SK-N-SH (cell line): ENCODE measurements around the gene ARHGAP8. TPM values are rescaled to one million over a fixed set of nuclear protein-coding genes. Genes with fewer than 3 reads are reported as not detected.
A peak's percentile ranks its signal among the peaks of the same experiment; 100 is the strongest.

Experiments used
- CTCF ChIA-PET: fragments of 300-600, 350-600 bp; formaldehyde crosslinking; extraction: SDS; loops from one replicate; lab custom pipeline; 2021; lab: Yijun Ruan, JAX
- POLR2A ChIA-PET: fragments of 350-600 bp; sonication (Branson Sonifier 250); formaldehyde crosslinking; extraction: SDS; loops from one replicate; lab custom pipeline; 2020; ENCODE audit warnings: antibody characterized with exemption, inconsistent platforms; lab: Yijun Ruan, JAX
- DNase-seq: peaks from one replicate; pipeline ENCODE4 v3.0.0; 2012
- H2AFZ ChIP-seq: fragments of 200-600 bp; sonication (generic); 2 replicates; pipeline ENCODE4 v1.8.1; 2016; ENCODE audit warnings: antibody characterized with exemption, mild to moderate bottlenecking, low read depth
- H3F3A ChIP-seq: fragments of 200-600 bp; sonication (generic); replicated peaks from 2 replicates; pipeline ENCODE3; 2016; ENCODE audit warnings: antibody characterized with exemption, mild to moderate bottlenecking; ENCODE audit not compliant: insufficient read depth
- H3K27ac ChIP-seq, 2 experiments: fragments of 200-500 bp in 1 of 2; fragments of 200-600 bp in 1 of 2; sonication (Bioruptor generic) in 1 of 2; sonication (generic), shearing (Covaris generic) in 1 of 2; 2 replicates each; pipeline versions ENCODE4 v1.5.1 to v1.6.1; 2014 to 2016; ENCODE audit warnings: low read depth in 2 of 2, inconsistent platforms in 1 of 2, low read length in 1 of 2, mild to moderate bottlenecking in 1 of 2, mixed read lengths in 1 of 2
- H3K27me3 ChIP-seq: fragments of 200-600 bp; sonication (generic), shearing (Covaris generic); 2 replicates; pipeline ENCODE4 v1.6.1; 2016; ENCODE audit warnings: mixed run types; ENCODE audit not compliant: insufficient read depth
- H3K36me3 ChIP-seq, 2 experiments: fragments of 200-500 bp in 1 of 2; fragments of 200-600 bp in 1 of 2; sonication (Bioruptor generic) in 1 of 2; sonication (generic) in 1 of 2; replicated peaks in 1 of 2; 2 replicates each; pipeline versions ENCODE3 to v1.5.1; 2014 to 2016; ENCODE audit warnings: low read length in 1 of 2, mild to moderate bottlenecking in 1 of 2; ENCODE audit not compliant: insufficient read depth in 2 of 2, control insufficient read depth in 1 of 2
- H3K4me1 ChIP-seq, 2 experiments: fragments of 200-500 bp in 1 of 2; fragments of 200-600 bp in 1 of 2; sonication (Bioruptor generic) in 1 of 2; sonication (generic), shearing (Covaris generic) in 1 of 2; 2 replicates each; pipeline versions ENCODE4 v1.5.1 to v1.6.1; 2014 to 2016; ENCODE audit warnings: low read depth in 1 of 2, low read length in 1 of 2, mixed run types in 1 of 2; ENCODE audit not compliant: insufficient read depth in 2 of 2, control insufficient read depth in 1 of 2
- H3K4me2 ChIP-seq: fragments of 200-600 bp; sonication (generic), shearing (Covaris generic); 2 replicates; pipeline ENCODE4 v1.6.1; 2017; ENCODE audit warnings: mixed run types
- H3K4me3 ChIP-seq, 2 experiments: fragments of 200-500 bp in 1 of 2; fragments of 200-600 bp in 1 of 2; sonication (Bioruptor generic) in 1 of 2; sonication (generic), shearing (Covaris generic) in 1 of 2; 2 replicates each; pipeline versions ENCODE4 v1.5.1 to v1.8.1; 2014 to 2016; ENCODE audit warnings: low read depth in 2 of 2, inconsistent platforms in 1 of 2, low read length in 1 of 2, mild to moderate bottlenecking in 1 of 2, mixed read lengths in 1 of 2, moderate library complexity in 1 of 2
- H3K79me2 ChIP-seq: fragments of 200-600 bp; sonication (generic); 2 replicates; pipeline ENCODE4 v1.8.1; 2017; ENCODE audit warnings: mild to moderate bottlenecking; ENCODE audit not compliant: insufficient read depth
- H3K9ac ChIP-seq: fragments of 200-600 bp; sonication (generic); 2 replicates; pipeline ENCODE4 v1.6.1; 2017; ENCODE audit warnings: mixed run types
- H3K9me2 ChIP-seq: fragments of 200-600 bp; sonication (generic); 2 replicates; pipeline ENCODE4 v1.6.1; 2017; ENCODE audit warnings: mixed run types
- H3K9me3 ChIP-seq: fragments of 200-600 bp; sonication (generic); 2 replicates; pipeline ENCODE4 v1.6.1; 2017; ENCODE audit warnings: mixed run types, mild to moderate bottlenecking, moderate library complexity
- H4K20me1 ChIP-seq: fragments of 200-600 bp; sonication (generic); 2 replicates; pipeline ENCODE4 v1.6.1; 2017; ENCODE audit warnings: mild to moderate bottlenecking, mixed run types; ENCODE audit not compliant: insufficient read depth
- CTCF ChIP-seq: fragments of 200-600 bp; sonication (generic); IDR thresholded peaks from 2 replicates; pipeline ENCODE4 v1.6.1; 2017; ENCODE audit warnings: antibody characterized with exemption, mild to moderate bottlenecking, moderate library complexity
- ELF1 ChIP-seq: IDR thresholded peaks from 2 replicates; pipeline ENCODE4 v1.4.0; 2012
- EP300 ChIP-seq, 2 experiments: IDR thresholded peaks; 2 replicates each; pipeline versions ENCODE4 v1.4.0 to v1.6.1; 2012; ENCODE audit warnings: borderline replicate concordance in 1 of 2, low read depth in 1 of 2, low read length in 1 of 2
- EZH2phosphoT487 ChIP-seq: fragments of 200-600 bp; sonication (generic); IDR thresholded peaks from 2 replicates; pipeline ENCODE4 v1.6.1; 2017; ENCODE audit warnings: low read depth, mixed run types, mild to moderate bottlenecking, antibody characterized with exemption, moderate library complexity, borderline replicate concordance
- FOSL2 ChIP-seq: IDR thresholded peaks from 2 replicates; pipeline ENCODE4 v1.4.0; 2012; ENCODE audit warnings: low read depth, mild to moderate bottlenecking, moderate library complexity, borderline replicate concordance
- FOXJ3 ChIP-seq: sonication (generic); formaldehyde crosslinking; IDR thresholded peaks from 2 replicates; pipeline ENCODE4 v1.5.1; 2020; ENCODE audit warnings: mild to moderate bottlenecking, missing genetic modification reagents
- FOXM1 ChIP-seq: IDR thresholded peaks from 2 replicates; pipeline ENCODE4 v1.4.0; 2012; ENCODE audit warnings: low read depth, mild to moderate bottlenecking
- GATA2 ChIP-seq: sonication (generic); formaldehyde crosslinking; IDR thresholded peaks from 2 replicates; pipeline ENCODE4 v1.5.0; 2020; ENCODE audit warnings: mild to moderate bottlenecking, missing genetic modification reagents
- MEF2A ChIP-seq: IDR thresholded peaks from 2 replicates; pipeline ENCODE4 v1.4.0; 2012; ENCODE audit warnings: low read depth, borderline replicate concordance
- PBX3 ChIP-seq: IDR thresholded peaks from 2 replicates; pipeline ENCODE4; 2012
- REST ChIP-seq: IDR thresholded peaks from 2 replicates; pipeline ENCODE4 v1.6.1; 2012; ENCODE audit warnings: mild to moderate bottlenecking, low read depth, low read length, moderate library complexity
- RXRA ChIP-seq: IDR thresholded peaks from 2 replicates; pipeline ENCODE4 v1.4.0; 2012; ENCODE audit warnings: low read depth, mild to moderate bottlenecking, borderline replicate concordance
- TAF1 ChIP-seq: IDR thresholded peaks from 2 replicates; pipeline ENCODE4 v1.6.1; 2012; ENCODE audit warnings: low read depth, mild to moderate bottlenecking, low read length, moderate library complexity, borderline replicate concordance
- TCF12 ChIP-seq: IDR thresholded peaks from 2 replicates; pipeline ENCODE4 v1.4.0; 2012
- TEAD4 ChIP-seq: IDR thresholded peaks from 2 replicates; pipeline ENCODE4 v1.4.0; 2012; ENCODE audit warnings: mild to moderate bottlenecking, borderline replicate concordance; ENCODE audit not compliant: insufficient read depth
- USF2 ChIP-seq: fragments of 150-350 bp; IDR thresholded peaks from 2 replicates; pipeline ENCODE4 v1.6.1; 2017; ENCODE audit warnings: antibody characterized with exemption, low read length, low read depth, borderline replicate concordance
- ZBTB33 ChIP-seq: IDR thresholded peaks from 2 replicates; pipeline ENCODE4 v1.4.0; 2012; ENCODE audit warnings: low read depth, borderline replicate concordance
- WGBS: methylation state at CpG from one replicate; pipeline ENCODE4 v1.1.6; 2017; ENCODE audit warnings: low lambda C conversion rate; 5-methylcytosine and 5-hydroxymethylcytosine counted together
- polyA plus RNA-seq, 3 experiments: library from polyadenylated mRNA; depleted of rRNA; stranded (reverse); fragments of >200 nt; gene quantifications; 2 replicates each; pipeline ENCODE4 v1.2.3, GENCODE V29; 2012

ARHGAP8 gene
- polyA plus RNA-seq, 1 of the 3 experiments (the other 2 are of a cell fraction), result 0.08 TPM

GRCh38 chr22:44839061-44839460, 86.7 kb downstream of the ARHGAP8 start:
- ChIA-PET CTCF (interaction anchor here (1.0 to 1.1 kb wide), 2 partner anchors 12 to 18 kb away, joined by 3 to 4 read pairs; no protein-coding TSS in a partner anchor), POLR2A (interaction anchor here (0.7 kb wide), 1 partner anchor 22 kb away, joined by 3 read pairs; no protein-coding TSS in a partner anchor)
- Histone ChIP-seq H3K4me3 (no peak overlapping the region), H3K27me3 (no peaks in the 10 kb centered on the region), H3K9me2 (no peaks in the 10 kb centered on the region), H2AFZ (no peak overlapping the region), H3K4me2 (no peak overlapping the region), H3K36me3 (no peaks in the 10 kb centered on the region), H3K4me1 (peaks cover 0 to 7% of the 10 kb centered on the region in 2 experiments; a peak in 1 of 4 replicates), H3K27ac (no peak overlapping the region), H3K79me2 (no peaks in the 10 kb centered on the region), H3K9ac (no peak overlapping the region), H3K9me3 (no peaks in the 10 kb centered on the region), H4K20me1 (no peaks in the 10 kb centered on the region), H3F3A (no peaks in the 10 kb centered on the region)
- TF ChIP-seq FOSL2 (no peak), ELF1 (no peak), FOXJ3 (CRISPR knock-in tag) (no peak), FOXM1 (no peak), USF2 (no peak), RXRA (no peak), TEAD4 (no peak), ZBTB33 (no peak), CTCF (no peak), TCF12 (no peak), MEF2A (no peak), GATA2 (CRISPR knock-in tag) (no peak), EP300 (IDR thresholded peaks at IDR 0.05; ENCODE audit: borderline replicate concordance in 1 of 2, low read depth in 1 of 2, low read length in 1 of 2) (no peak)
- no peak for DNase-seq
- 51% methylated on average over 5 of the region's 7 CpGs for WGBS

- H2AFZ ChIP-seq, result no peak overlapping the region
- no peaks in the 10 kb centered on the region for H4K20me1 ChIP-seq
- no peak overlapping the region for H3K9ac ChIP-seq
- no peaks in the 10 kb centered on the region for H3K9me2 ChIP-seq
- no peaks in the 10 kb centered on the region for H3K9me3 ChIP-seq
- no peak overlapping the region for H3K4me2 ChIP-seq
- no peak for TF ChIP-seq RXRA
- TF ChIP-seq TAF1, result no peak
- TF ChIP-seq REST, result no peak
- TF ChIP-seq PBX3, result no peak
- TF ChIP-seq EZH2phosphoT487, result no peak
- CTCF ChIA-PET, result interaction anchor here (1.5 to 1.6 kb wide), 3 partner anchors 10 to 257 kb away, joined by 3 to 5 read pairs (median 5); no protein-coding TSS in a partner anchor
- 66% methylated on average over 12 of the region's 13 CpGs for WGBS
- H3K36me3 ChIP-seq, result no peaks in the 10 kb centered on the region
- H3F3A ChIP-seq, result no peaks in the 10 kb centered on the region
- peak; percentile 7 for DNase-seq
- no peak overlapping the region for H3K27ac ChIP-seq
- POLR2A ChIA-PET, result no interaction called here
- H3K27me3 ChIP-seq, result no peaks in the 10 kb centered on the region
- H3K4me1 ChIP-seq, result peaks cover 0 to 7% of the 10 kb centered on the region in 2 experiments; a peak in 1 of 4 replicates
- no peak overlapping the region for H3K4me3 ChIP-seq
- no peaks in the 10 kb centered on the region for H3K79me2 ChIP-seq
Observed at GRCh38 chr22:44839721-44840120, 87.3 kb downstream of the ARHGAP8 start.
